HG03196 (cell line): ENCODE measurements around the gene CSPG4.
A peak's percentile ranks its signal among the peaks of the same experiment; 100 is the strongest.

Source experiments
- ATAC-seq: cut with Tn5 transposase; IDR thresholded peaks from one replicate; pipeline ENCODE4 v1.9.1; 2021; ENCODE audit not compliant: unreplicated experiment

CSPG4 gene

GRCh38 chr15:75625542-75626347 lies 86.9 kb downstream of the CSPG4 start, which contains the start of gene SNUPN:
Gene SNUPN, minus strand, starts transcription at chr15:75625725. Its CDS starts 4,674 bp downstream, at chr15:75621051.
- peak; percentile 77 for ATAC-seq
